ENCODE data around the gene CTR9. TPM values are rescaled to one million over a fixed set of nuclear protein-coding genes. Genes with fewer than 3 reads are reported as not detected.

CTR9 gene
- total RNA-seq, 4 donors from 2014 or later = 20.9 to 28.8 (median 23.7) TPM

GRCh38 chr11:10779086-10779485 is 28.0 kb downstream of the CTR9 start:
- no peak for ATAC-seq (ENCODE audit: low FRiP score)

GRCh38 chr11:10780040-10780439 is 29.0 kb downstream of the CTR9 start:
- no peak for ATAC-seq (ENCODE audit: low FRiP score)
- no peak for DNase-seq (ENCODE audit: low spot score)
- TF ChIP-seq CTCF (IDR thresholded peaks at IDR 0.05) = no peak

More at GRCh38 chr11:10779086-10779485, 28.0 kb downstream of the CTR9 start:
- TF ChIP-seq CTCF (IDR thresholded peaks at IDR 0.05) = no peak
- DNase-seq (ENCODE audit: low spot score) = no peak

- TF ChIP-seq CTCF (IDR thresholded peaks at IDR 0.05) = no peak
- ATAC-seq (ENCODE audit: low FRiP score) (no peak), DNase-seq (ENCODE audit: low spot score) (no peak)
Observed at GRCh38 chr11:10784232-10785145, 33.4 kb downstream of the CTR9 start.

- ATAC-seq (ENCODE audit: low FRiP score) = no peak
- no peak for DNase-seq (ENCODE audit: low spot score)
- no peak for TF ChIP-seq CTCF (IDR thresholded peaks at IDR 0.05)
Observed at GRCh38 chr11:10785146-10785474, 34.1 kb downstream of the CTR9 start.

GRCh38 chr11:10786451-10786850 is 35.4 kb downstream of the CTR9 start:
- DNase-seq (ENCODE audit: low spot score) (no peak), ATAC-seq (ENCODE audit: low FRiP score) (no peak)
- no peak for TF ChIP-seq CTCF (IDR thresholded peaks at IDR 0.05)

- ATAC-seq (ENCODE audit: low FRiP score) (peak; percentile 96), DNase-seq (ENCODE audit: low spot score) (peak; percentile 78)
- TF ChIP-seq CTCF (IDR thresholded peaks at IDR 0.05) = peak in 1 of 3 donors; percentile 88
Observed at GRCh38 chr11:10792385-10793068, 41.5 kb downstream of the CTR9 start.

Measured in omental fat pad (tissue), 4 donors.